ENCODE data around the gene MIP. TPM values are rescaled to one million over a fixed set of nuclear protein-coding genes. Genes with fewer than 3 reads are reported as not detected.

Gene MIP
- total RNA-seq, 1 donor from 2014 or later: not detected

- TF ChIP-seq CTCF (conservative IDR thresholded peaks at IDR 0.05; ENCODE audit: low read depth, low read length): no peak
- no peak for DNase-seq (ENCODE audit: low read depth)
- peak overlapping the region; percentile 61 for H3K4me3 ChIP-seq (ENCODE audit: low read depth, low read length)
Observed at GRCh38 chr12:56487448-56488040, 33.1 kb upstream of the MIP start.

GRCh38 chr12:56486694-56487093, 32.2 kb upstream of the MIP start:
- TF ChIP-seq CTCF (conservative IDR thresholded peaks at IDR 0.05; ENCODE audit: low read depth, low read length): no peak
- no peak for DNase-seq (ENCODE audit: low read depth)
- H3K4me3 ChIP-seq (ENCODE audit: low read depth, low read length): no peak overlapping the region

GRCh38 chr12:56484566-56484965, 30.1 kb upstream of the MIP start:
- no peak for TF ChIP-seq CTCF (conservative IDR thresholded peaks at IDR 0.05; ENCODE audit: low read depth, low read length)

GRCh38 chr12:56479625-56480024, 25.2 kb upstream of the MIP start:
- H3K4me3 ChIP-seq (ENCODE audit: low read depth, low read length): no peak overlapping the region
- no peak for TF ChIP-seq CTCF (conservative IDR thresholded peaks at IDR 0.05; ENCODE audit: low read depth, low read length)
- DNase-seq (ENCODE audit: low read depth): no peak

More at GRCh38 chr12:56484566-56484965, 30.1 kb upstream of the MIP start:
- DNase-seq (ENCODE audit: low read depth): no peak
- no peak overlapping the region for H3K4me3 ChIP-seq (ENCODE audit: low read depth, low read length)

GRCh38 chr12:56477521-56478225, 23.2 kb upstream of the MIP start:
- no peak overlapping the region for H3K4me3 ChIP-seq (ENCODE audit: low read depth, low read length)
- DNase-seq (ENCODE audit: low read depth): no peak
- TF ChIP-seq CTCF (conservative IDR thresholded peaks at IDR 0.05; ENCODE audit: low read depth, low read length): no peak

GRCh38 chr12:56476972-56477432, 22.5 kb upstream of the MIP start:
- TF ChIP-seq CTCF (conservative IDR thresholded peaks at IDR 0.05; ENCODE audit: low read depth, low read length): no peak
- no peak overlapping the region for H3K4me3 ChIP-seq (ENCODE audit: low read depth, low read length)
- no peak for DNase-seq (ENCODE audit: low read depth)

GRCh38 chr12:56476143-56476542, 21.7 kb upstream of the MIP start:
- no peak for TF ChIP-seq CTCF (conservative IDR thresholded peaks at IDR 0.05; ENCODE audit: low read depth, low read length)
- no peak for DNase-seq (ENCODE audit: low read depth)
- H3K4me3 ChIP-seq (ENCODE audit: low read depth, low read length): no peak overlapping the region
